Hepatocyte (in vitro differentiated cells): ENCODE results near the gene SLC5A4. TPM values are rescaled to one million over a fixed set of nuclear protein-coding genes. Genes with fewer than 3 reads are reported as not detected.

Experiments used
- DNase-seq: peaks from one replicate; pipeline ENCODE4 v3.0.0-alpha.2; 2016; ENCODE audit warnings: low spot score
- H2AFZ ChIP-seq: fragments of 200-600 bp; sonication (generic); 2 replicates; pipeline ENCODE4 v1.6.0; 2016; ENCODE audit warnings: antibody characterized with exemption, mild to moderate bottlenecking
- H3K27ac ChIP-seq: fragments of 200-600 bp; sonication (generic); 2 replicates; pipeline ENCODE4 v1.5.1; 2016; ENCODE audit warnings: mild to moderate bottlenecking
- H3K27me3 ChIP-seq: fragments of 200-600 bp; sonication (generic); 2 replicates; pipeline ENCODE4 v1.6.1; 2016
- H3K36me3 ChIP-seq: fragments of 200-600 bp; sonication (generic); replicated peaks from 2 replicates; pipeline ENCODE4 v1.5.1; 2016; ENCODE audit warnings: low read depth; ENCODE audit not compliant: insufficient read depth
- H3K4me1 ChIP-seq: fragments of 200-600 bp; sonication (generic); 2 replicates; pipeline ENCODE4 v1.5.1; 2016; ENCODE audit warnings: mild to moderate bottlenecking, moderate library complexity; ENCODE audit not compliant: insufficient read depth
- H3K4me2 ChIP-seq: fragments of 200-600 bp; sonication (generic); 2 replicates; pipeline ENCODE4 v1.6.0; 2016
- H3K4me3 ChIP-seq: fragments of 200-600 bp; sonication (generic); 2 replicates; pipeline ENCODE4 v1.5.1; 2016; ENCODE audit warnings: mild to moderate bottlenecking
- H3K79me2 ChIP-seq: fragments of 200-600 bp; sonication (generic); 2 replicates; pipeline ENCODE4 v1.6.0; 2017; ENCODE audit warnings: mild to moderate bottlenecking
- H3K9me2 ChIP-seq: fragments of 200-600 bp; sonication (generic); replicated peaks from 2 replicates; pipeline ENCODE4 v1.6.0; 2017; ENCODE audit warnings: mild to moderate bottlenecking; ENCODE audit not compliant: insufficient read depth
- H3K9me3 ChIP-seq: fragments of 200-600 bp; sonication (generic); 2 replicates; pipeline ENCODE4 v1.5.1; 2016; ENCODE audit warnings: low read depth, mild to moderate bottlenecking
- H4K20me1 ChIP-seq: fragments of 200-600 bp; sonication (generic); 2 replicates; pipeline ENCODE4 v1.6.0; 2016; ENCODE audit warnings: mild to moderate bottlenecking; ENCODE audit not compliant: insufficient read depth, poor library complexity, severe bottlenecking
- EZH2 ChIP-seq: fragments of 200-600 bp; sonication (generic); IDR thresholded peaks from 2 replicates; pipeline ENCODE4 v1.6.1; 2016; ENCODE audit warnings: antibody characterized with exemption, mild to moderate bottlenecking, borderline replicate concordance
- EZH2phosphoT487 ChIP-seq: fragments of 200-600 bp; sonication (generic); IDR thresholded peaks from one replicate; pipeline ENCODE4 v1.6.1; 2018; ENCODE audit warnings: antibody characterized with exemption, mild to moderate bottlenecking, low read depth, moderate library complexity; ENCODE audit not compliant: unreplicated experiment, severe bottlenecking
- WGBS: methylation state at CpG from one replicate; pipeline ENCODE4 v1.1.6; 2016; ENCODE audit warnings: low lambda C conversion rate; ENCODE audit errors: missing lambda C conversion rate; 5-methylcytosine and 5-hydroxymethylcytosine counted together
- polyA plus RNA-seq: library from polyadenylated mRNA; unstranded; fragments of >200 nt; fragmentation: Nextera tagmentation; extraction: Ambion mirVana; gene quantifications from 2 replicates; pipeline ENCODE4 v1.2.1, GENCODE V29; 2016
- total RNA-seq: library from RNA; depleted of rRNA; stranded (reverse); fragments of >200 nt; gene quantifications from 2 replicates; pipeline ENCODE4 v1.2.3, GENCODE V29; 2014
- TF ChIP-seq, protein P1 (sequence below): fragments of 200-600 bp; sonication (generic); IDR thresholded peaks from 2 replicates; pipeline ENCODE4 v1.5.1; 2016; ENCODE audit warnings: antibody characterized with exemption, mild to moderate bottlenecking; ENCODE audit not compliant: poor library complexity

The SLC5A4 gene
- total and polyA plus RNA-seq, 2 experiments from 2014 or later: 0.47 TPM; not detected in 1

GRCh38 chr22:32237906-32238305 lies 17.2 kb downstream of the SLC5A4 start:
- Histone ChIP-seq H3K27ac (no peak overlapping the region), H3K4me1 (peaks cover 3% of the 10 kb centered on the region), H3K27me3 (no peaks in the 10 kb centered on the region), H2AFZ (no peak overlapping the region), H4K20me1 (no peaks in the 10 kb centered on the region), H3K9me3 (no peaks in the 10 kb centered on the region), H3K79me2 (no peaks in the 10 kb centered on the region), H3K4me2 (no peak overlapping the region), H3K36me3 (no peaks in the 10 kb centered on the region), H3K4me3 (no peak overlapping the region), H3K9me2 (no peaks in the 10 kb centered on the region)
- WGBS: 62% methylated on average over 1 of the region's 1 CpG
- no peak for TF ChIP-seq EZH2phosphoT487
- DNase-seq: no peak

DNA sequence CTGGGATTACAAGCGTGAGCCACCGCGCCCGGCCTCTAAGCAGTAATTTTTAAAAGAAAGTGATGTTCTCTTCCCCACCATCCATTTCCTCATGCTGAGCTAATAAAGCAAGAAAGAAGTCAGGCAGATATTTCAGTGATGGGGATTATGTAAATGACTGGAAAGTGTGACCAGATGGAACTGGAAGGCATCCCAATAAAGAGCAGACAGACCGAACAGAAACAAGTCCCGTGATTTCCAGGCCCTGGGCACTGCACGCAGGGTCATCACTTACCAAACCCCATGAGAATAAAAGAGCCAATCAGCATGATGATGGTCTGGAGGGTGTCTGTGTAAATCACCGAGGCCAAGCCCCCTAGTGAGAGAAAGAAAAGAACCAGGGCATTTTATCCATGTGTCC lies 18.2 kb downstream of the SLC5A4 start:
- H3K79me2 ChIP-seq: no peaks in the 10 kb centered on the region
- H3K4me3 ChIP-seq: no peak overlapping the region
- no peak overlapping the region for H2AFZ ChIP-seq
- no peak for DNase-seq
- no peaks in the 10 kb centered on the region for H3K9me2 ChIP-seq
- H3K4me2 ChIP-seq: no peak overlapping the region
- H3K4me1 ChIP-seq: peaks cover 3% of the 10 kb centered on the region
- WGBS: 78% methylated on average over 8 of the region's 8 CpGs
- H4K20me1 ChIP-seq: no peaks in the 10 kb centered on the region
- TF ChIP-seq, protein P1, sequence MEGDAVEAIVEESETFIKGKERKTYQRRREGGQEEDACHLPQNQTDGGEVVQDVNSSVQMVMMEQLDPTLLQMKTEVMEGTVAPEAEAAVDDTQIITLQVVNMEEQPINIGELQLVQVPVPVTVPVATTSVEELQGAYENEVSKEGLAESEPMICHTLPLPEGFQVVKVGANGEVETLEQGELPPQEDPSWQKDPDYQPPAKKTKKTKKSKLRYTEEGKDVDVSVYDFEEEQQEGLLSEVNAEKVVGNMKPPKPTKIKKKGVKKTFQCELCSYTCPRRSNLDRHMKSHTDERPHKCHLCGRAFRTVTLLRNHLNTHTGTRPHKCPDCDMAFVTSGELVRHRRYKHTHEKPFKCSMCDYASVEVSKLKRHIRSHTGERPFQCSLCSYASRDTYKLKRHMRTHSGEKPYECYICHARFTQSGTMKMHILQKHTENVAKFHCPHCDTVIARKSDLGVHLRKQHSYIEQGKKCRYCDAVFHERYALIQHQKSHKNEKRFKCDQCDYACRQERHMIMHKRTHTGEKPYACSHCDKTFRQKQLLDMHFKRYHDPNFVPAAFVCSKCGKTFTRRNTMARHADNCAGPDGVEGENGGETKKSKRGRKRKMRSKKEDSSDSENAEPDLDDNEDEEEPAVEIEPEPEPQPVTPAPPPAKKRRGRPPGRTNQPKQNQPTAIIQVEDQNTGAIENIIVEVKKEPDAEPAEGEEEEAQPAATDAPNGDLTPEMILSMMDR: no peak
- no peak for TF ChIP-seq EZH2phosphoT487
- no peak for TF ChIP-seq EZH2
- no peaks in the 10 kb centered on the region for H3K27me3 ChIP-seq
- no peak overlapping the region for H3K27ac ChIP-seq
- H3K9me3 ChIP-seq: no peaks in the 10 kb centered on the region
- no peaks in the 10 kb centered on the region for H3K36me3 ChIP-seq

DNA sequence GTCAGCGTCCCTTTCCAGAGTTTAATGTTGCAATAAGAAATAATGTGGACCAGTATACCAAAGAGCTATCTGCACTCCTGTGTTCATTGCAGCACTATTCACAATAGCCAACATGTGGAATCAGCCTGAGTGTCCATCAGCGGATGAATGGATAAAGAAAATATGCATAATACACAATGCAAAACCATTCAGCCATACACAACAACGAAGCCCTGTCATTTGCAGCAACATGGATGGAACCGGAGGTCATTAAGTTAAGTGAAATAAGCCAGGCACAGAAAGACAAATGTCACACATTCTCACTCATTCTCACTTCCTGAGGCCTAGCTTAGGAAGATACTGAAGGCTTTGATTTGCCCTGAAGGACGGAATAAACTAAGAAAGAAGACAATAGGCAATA lies 22.1 kb downstream of the SLC5A4 start:
- no peak overlapping the region for H2AFZ ChIP-seq
- DNase-seq: no peak
- no peak overlapping the region for H3K4me2 ChIP-seq
- H3K36me3 ChIP-seq: no peaks in the 10 kb centered on the region
- H3K4me3 ChIP-seq: no peak overlapping the region
- TF ChIP-seq EZH2 (no peak), EZH2phosphoT487 (no peak)
- TF ChIP-seq, protein P1: no peak
- H3K27ac ChIP-seq: no peak overlapping the region
- 92% methylated on average over 5 of the region's 5 CpGs for WGBS
- no peaks in the 10 kb centered on the region for H3K4me1 ChIP-seq
- H3K79me2 ChIP-seq: no peaks in the 10 kb centered on the region
- H3K9me2 ChIP-seq: no peaks in the 10 kb centered on the region
- no peaks in the 10 kb centered on the region for H3K9me3 ChIP-seq
- H3K27me3 ChIP-seq: no peaks in the 10 kb centered on the region
- no peaks in the 10 kb centered on the region for H4K20me1 ChIP-seq

- H3K79me2 ChIP-seq: no peaks in the 10 kb centered on the region
- H3K4me3 ChIP-seq: no peak overlapping the region
- H3K4me2 ChIP-seq: no peak overlapping the region
- H3K27me3 ChIP-seq: no peaks in the 10 kb centered on the region
- no peaks in the 10 kb centered on the region for H3K4me1 ChIP-seq
- H3K9me3 ChIP-seq: no peaks in the 10 kb centered on the region
- no peaks in the 10 kb centered on the region for H4K20me1 ChIP-seq
- H3K9me2 ChIP-seq: no peaks in the 10 kb centered on the region
- WGBS: 86% methylated on average over 5 of the region's 5 CpGs
- DNase-seq: no peak
- TF ChIP-seq EZH2 (no peak), EZH2phosphoT487 (no peak)
- TF ChIP-seq, protein P1: no peak
- H2AFZ ChIP-seq: no peak overlapping the region
- no peak overlapping the region for H3K27ac ChIP-seq
- H3K36me3 ChIP-seq: no peaks in the 10 kb centered on the region
Observed at GRCh38 chr22:32232191-32232830, 22.8 kb downstream of the SLC5A4 start.
